GM18507 (cell line): ENCODE data around the gene TTLL8.

Experiments used
- DNase-seq: peaks from one replicate; pipeline ENCODE4 v3.0.0; 2011; ENCODE audit warnings: low read depth; ENCODE audit not compliant: insufficient read length; ENCODE audit errors: extremely low spot score
- FAIRE-seq: peaks from 2 replicates; lab custom pipeline; 2011; peaks lifted over from hg19 to GRCh38; lab: Jason Lieb, UNC

Gene TTLL8

GRCh38 chr22:49973018-49973961 is 84.8 kb downstream of the TTLL8 start:
- FAIRE-seq: no peak
- DNase-seq: no peak

GRCh38 chr22:49972163-49973017 is 85.7 kb downstream of the TTLL8 start:
- FAIRE-seq (no peak), DNase-seq (no peak)

DNA sequence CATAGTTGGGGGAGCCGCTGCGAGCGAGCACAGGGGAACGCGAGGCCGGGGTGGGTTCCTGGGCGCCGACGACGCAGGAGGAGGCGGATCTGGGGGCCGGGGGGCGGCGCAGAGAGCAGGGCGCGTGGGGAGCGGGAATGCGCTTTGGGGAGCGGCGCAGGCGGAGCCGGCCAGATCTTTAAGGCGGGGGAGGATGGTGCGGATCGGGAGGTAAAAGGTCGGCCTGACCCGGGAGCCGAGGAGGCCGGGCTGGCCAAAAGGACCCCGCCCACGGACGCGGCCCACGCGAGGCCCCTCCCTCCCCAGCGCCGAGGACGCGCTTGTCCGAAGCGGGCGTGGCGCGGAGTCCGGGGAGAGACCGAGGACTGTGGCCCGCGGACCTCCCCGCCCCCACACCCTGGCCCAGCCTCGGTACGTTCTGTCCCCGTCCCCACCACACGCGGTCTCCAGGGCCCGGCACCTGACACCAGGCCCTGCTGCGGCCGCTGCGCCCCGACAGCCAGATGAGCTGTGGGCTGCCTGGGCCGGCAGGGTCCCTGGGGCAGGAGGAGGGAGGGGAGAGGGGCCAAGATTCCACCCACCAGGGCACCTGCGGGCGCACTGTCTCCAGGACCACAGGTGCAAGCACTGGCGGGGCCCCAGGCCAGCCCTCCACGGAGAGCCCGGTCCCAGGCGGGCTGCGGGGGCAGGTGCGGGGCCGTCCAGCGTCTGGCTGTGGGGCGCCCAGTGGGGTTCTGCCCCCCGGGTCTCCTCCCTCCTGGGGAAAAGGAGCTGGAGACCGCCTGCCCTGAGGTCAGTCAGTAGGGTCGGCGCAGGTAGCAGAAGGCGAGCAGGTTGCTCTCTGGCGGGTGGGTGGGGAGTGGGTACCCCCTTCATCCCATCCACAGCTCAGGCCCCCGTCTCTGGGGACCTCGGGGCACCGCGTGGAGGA is 86.6 kb downstream of the TTLL8 start:
- no peak for FAIRE-seq
- no peak for DNase-seq

- DNase-seq (peak; percentile 77), FAIRE-seq (no peak)
These were observed 87.4 kb downstream of the TTLL8 start for GRCh38 chr22:49970528-49971231.

- FAIRE-seq (no peak), DNase-seq (no peak)
These were observed 88.2 kb downstream of the TTLL8 start for GRCh38 chr22:49969751-49970527.

- no peak for FAIRE-seq
- no peak for DNase-seq
These were observed 89.1 kb downstream of the TTLL8 start for GRCh38 chr22:49968831-49969661.
